Colonic mucosa (tissue), 4 donors: ENCODE data around the gene TSSK1B. TPM values are rescaled to one million over a fixed set of nuclear protein-coding genes. Genes with fewer than 3 reads are reported as not detected.

Source experiments
- DNase-seq: peaks from one replicate; pipeline ENCODE4 v3.0.0-alpha.2; 2020
- H3K27ac ChIP-seq: fragments of 200-600 bp; one replicate; pipeline ENCODE4 v1.8.0; 2021
- H3K27me3 ChIP-seq: fragments of 200-600 bp; one replicate; pipeline ENCODE4 v1.8.0; 2021
- H3K36me3 ChIP-seq: fragments of 200-600 bp; one replicate; pipeline ENCODE4 v1.8.0; 2021
- H3K4me1 ChIP-seq: fragments of 200-600 bp; one replicate; pipeline ENCODE4 v1.8.0; 2021; ENCODE audit warnings: mild to moderate bottlenecking
- H3K4me3 ChIP-seq: fragments of 200-600 bp; one replicate; pipeline ENCODE4 v1.8.0; 2021
- H3K9ac ChIP-seq, 2 donors: one replicate each; pipeline ENCODE4 v1.7.0; 2013; ENCODE audit warnings: control low read depth in 2 of 2, low read depth in 2 of 2, low read length in 2 of 2
- H3K9me3 ChIP-seq: fragments of 200-600 bp; one replicate; pipeline ENCODE4 v1.8.0; 2021
- intact Hi-C: fragments of 100-400 bp; cut with DNase I; formaldehyde crosslinking; loops from one replicate; pipeline ENCODE4 v1.14.1; 2022
- total RNA-seq, 2 donors: library from RNA; stranded (reverse); fragmentation: NEBNext Ultra II Directional in 1 of 2; extraction: Animal tissue kit (Norgen Biotek cat#: 25700) in 1 of 2; gene quantifications; one replicate each; pipeline ENCODE4 v1.2.1, GENCODE V29; 2021
- TF ChIP-seq, protein P1 (sequence below): fragments of 200-600 bp; IDR thresholded peaks from one replicate; pipeline ENCODE4 v1.8.0; 2022; ENCODE audit warnings: antibody characterized with exemption, mild to moderate bottlenecking
- donor health status: healthy.
- donor health status: DM: no; HTN: no; CAD: no.
- donor health status: DM: no; HTN: no; CAD: no.

Gene TSSK1B
- total RNA-seq, 2 donors from 2014 or later: not detected

DNA sequence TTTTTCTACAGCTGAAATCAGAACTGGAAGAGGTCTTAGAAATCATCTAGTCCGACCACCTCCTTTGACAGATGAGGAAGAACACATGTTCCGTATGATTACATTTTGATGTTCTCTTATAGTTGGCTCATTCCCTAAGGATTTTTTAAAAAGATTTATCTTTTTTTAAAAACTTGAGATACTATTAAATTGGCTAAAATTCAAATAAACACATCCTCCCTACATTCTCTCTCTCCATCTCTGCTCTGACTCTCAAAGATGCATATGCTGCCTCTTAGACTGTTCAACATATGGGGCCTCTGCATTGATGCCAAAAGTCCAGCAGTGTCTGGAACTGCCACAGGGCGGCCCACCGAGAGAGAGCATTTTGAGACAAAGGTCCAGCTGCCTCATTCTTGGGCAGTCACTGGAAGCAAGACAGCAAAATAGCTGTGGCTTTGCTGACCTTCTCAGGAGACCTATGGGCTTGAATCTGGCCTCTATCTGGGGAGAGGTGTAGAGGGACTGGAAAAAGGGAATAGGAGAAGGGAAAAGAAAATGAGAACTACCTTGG lies 12.8 kb upstream of the TSSK1B start:
- Histone ChIP-seq H3K4me3 (no peak overlapping the region), H3K9me3 (no peaks in the 10 kb centered on the region)

DNA sequence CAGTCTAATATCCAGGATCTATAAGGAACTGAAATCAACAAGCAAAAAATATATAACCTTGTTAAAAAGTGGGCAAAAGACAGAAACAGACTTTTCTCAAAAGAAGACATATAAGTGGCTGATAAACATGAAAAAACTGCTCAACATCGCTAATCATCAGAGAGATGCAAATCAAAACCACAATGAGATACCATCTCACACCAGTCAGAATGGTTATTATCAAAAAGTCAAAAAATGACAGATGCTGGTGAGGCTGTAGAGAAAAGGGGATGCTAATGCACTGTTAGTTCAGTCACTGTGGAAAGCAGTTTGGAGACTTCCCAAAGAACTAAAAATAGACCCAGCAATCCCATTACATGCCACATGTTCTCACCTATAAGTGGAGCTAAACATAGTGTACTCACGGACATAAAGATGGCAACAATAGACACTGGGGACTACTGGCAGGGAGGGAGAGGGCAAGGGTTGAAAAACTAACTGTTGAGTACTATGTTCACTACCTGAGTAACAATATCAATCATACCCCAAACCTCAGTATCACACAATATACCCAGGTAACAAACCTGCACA lies 11.7 kb upstream of the TSSK1B start:
- H3K9ac ChIP-seq: no peak overlapping the region
- no peaks in the 10 kb centered on the region for H3K27me3 ChIP-seq
- no peaks in the 10 kb centered on the region for H3K36me3 ChIP-seq
- H3K4me3 ChIP-seq: no peak overlapping the region
- no peak for DNase-seq
- TF ChIP-seq, protein P1, sequence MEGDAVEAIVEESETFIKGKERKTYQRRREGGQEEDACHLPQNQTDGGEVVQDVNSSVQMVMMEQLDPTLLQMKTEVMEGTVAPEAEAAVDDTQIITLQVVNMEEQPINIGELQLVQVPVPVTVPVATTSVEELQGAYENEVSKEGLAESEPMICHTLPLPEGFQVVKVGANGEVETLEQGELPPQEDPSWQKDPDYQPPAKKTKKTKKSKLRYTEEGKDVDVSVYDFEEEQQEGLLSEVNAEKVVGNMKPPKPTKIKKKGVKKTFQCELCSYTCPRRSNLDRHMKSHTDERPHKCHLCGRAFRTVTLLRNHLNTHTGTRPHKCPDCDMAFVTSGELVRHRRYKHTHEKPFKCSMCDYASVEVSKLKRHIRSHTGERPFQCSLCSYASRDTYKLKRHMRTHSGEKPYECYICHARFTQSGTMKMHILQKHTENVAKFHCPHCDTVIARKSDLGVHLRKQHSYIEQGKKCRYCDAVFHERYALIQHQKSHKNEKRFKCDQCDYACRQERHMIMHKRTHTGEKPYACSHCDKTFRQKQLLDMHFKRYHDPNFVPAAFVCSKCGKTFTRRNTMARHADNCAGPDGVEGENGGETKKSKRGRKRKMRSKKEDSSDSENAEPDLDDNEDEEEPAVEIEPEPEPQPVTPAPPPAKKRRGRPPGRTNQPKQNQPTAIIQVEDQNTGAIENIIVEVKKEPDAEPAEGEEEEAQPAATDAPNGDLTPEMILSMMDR: no peak
- no peak overlapping the region for H3K27ac ChIP-seq
- no peaks in the 10 kb centered on the region for H3K9me3 ChIP-seq
- intact Hi-C loops: no loop called here
- H3K4me1 ChIP-seq: no peaks in the 10 kb centered on the region

More for the DNA sequence above, 12.8 kb upstream of the TSSK1B start:
- no peaks in the 10 kb centered on the region for H3K4me1 ChIP-seq
- H3K27ac ChIP-seq: no peak overlapping the region
- TF ChIP-seq, protein P1: no peak
- no peak overlapping the region for H3K9ac ChIP-seq
- no peak for DNase-seq
- H3K36me3 ChIP-seq: no peaks in the 10 kb centered on the region
- intact Hi-C loops: no loop called here
- H3K27me3 ChIP-seq: no peaks in the 10 kb centered on the region

DNA sequence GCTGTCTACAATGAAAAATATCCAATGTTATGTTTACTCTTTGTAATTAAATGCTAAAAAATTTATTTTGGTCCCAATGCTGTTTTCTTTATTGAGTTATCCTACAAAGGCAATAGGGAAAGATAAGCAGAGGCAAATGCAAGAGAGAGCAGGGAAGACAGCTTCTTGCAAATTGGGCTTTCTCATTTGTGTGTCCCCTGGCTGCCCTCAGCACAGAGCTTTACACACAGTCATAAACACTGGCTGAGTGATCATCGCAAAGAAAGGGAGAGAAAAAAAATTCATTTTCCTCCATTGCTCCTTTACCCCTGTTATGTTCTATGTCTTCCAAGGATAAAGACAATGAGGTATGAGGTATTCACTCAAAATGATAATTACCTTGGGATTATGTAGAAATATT lies 2.3 kb upstream of the TSSK1B start:
- Histone ChIP-seq H3K27ac (no peak overlapping the region), H3K9me3 (no peaks in the 10 kb centered on the region), H3K27me3 (no peaks in the 10 kb centered on the region), H3K4me3 (no peak overlapping the region), H3K36me3 (no peaks in the 10 kb centered on the region), H3K4me1 (no peaks in the 10 kb centered on the region), H3K9ac (no peak overlapping the region)
- DNase-seq: no peak
- TF ChIP-seq, protein P1: no peak
- intact Hi-C loops: no loop called here

DNA sequence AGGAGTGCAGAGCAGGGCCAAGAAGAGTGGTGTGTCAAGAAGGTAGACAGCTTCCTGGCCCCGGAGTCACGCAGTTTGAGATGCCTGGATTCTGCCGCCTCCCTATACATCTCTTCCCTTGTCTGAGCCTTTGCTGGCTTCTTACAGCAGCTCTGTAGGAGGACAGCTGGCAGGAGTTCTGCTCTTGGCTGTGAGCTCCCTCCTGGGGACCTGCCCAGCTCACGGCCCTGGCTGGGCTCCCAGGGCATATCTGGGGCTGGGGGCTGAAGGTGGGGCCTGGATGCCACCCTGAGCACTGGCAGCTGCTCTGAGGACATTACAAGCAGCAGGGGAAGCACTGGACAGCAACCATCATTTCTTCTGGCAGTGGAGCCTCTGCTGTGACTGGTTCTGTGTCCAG lies 786 bp upstream of the TSSK1B start:
- Histone ChIP-seq H3K9me3 (no peaks in the 10 kb centered on the region), H3K27me3 (no peaks in the 10 kb centered on the region), H3K4me3 (no peak overlapping the region), H3K36me3 (no peaks in the 10 kb centered on the region), H3K9ac (no peak overlapping the region), H3K27ac (no peak overlapping the region), H3K4me1 (no peaks in the 10 kb centered on the region)
- TF ChIP-seq, protein P1: no peak
- intact Hi-C loops: no loop called here
- DNase-seq: no peak

DNA sequence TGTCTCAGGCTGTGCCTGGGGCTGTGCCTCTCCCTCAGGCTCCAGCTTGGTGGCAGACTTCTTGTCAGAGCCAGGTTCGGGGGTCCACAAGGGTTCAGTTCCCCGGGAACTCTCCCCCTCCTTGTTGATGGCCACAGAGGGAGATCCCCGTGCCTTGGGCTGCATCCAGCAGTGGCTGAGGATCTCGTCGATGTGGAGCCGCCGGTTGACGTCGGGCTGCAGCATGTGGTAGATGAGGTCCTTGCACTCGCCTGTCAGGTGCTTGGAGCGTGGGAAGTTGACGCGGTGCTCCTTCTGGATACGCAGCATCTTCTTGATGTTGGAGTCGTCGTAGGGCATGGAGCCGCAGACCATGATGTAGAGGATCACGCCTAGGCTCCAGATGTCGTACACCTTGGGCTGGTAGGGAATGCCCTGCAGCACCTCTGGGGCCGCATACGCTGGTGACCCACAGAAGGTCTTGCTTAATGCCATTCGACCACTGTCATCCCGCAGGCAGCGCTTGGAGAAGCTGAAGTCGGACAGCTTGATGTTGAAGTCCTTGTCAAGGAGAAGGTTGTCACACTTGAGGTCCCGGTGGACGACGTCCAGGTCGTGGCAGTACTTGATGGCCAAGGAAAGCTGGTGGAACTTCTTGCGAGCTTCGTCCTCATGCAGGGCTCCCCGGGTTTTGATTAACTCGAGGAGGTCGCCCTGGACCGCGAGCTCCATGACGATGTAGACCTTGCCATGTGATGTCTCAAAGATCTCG lies 752 bp downstream of the TSSK1B start:
- Histone ChIP-seq H3K27ac (no peak overlapping the region), H3K36me3 (no peaks in the 10 kb centered on the region), H3K27me3 (no peaks in the 10 kb centered on the region), H3K4me1 (no peaks in the 10 kb centered on the region), H3K4me3 (no peak overlapping the region), H3K9ac (no peak overlapping the region), H3K9me3 (no peaks in the 10 kb centered on the region)
- no peak for DNase-seq
- TF ChIP-seq, protein P1: no peak
- intact Hi-C loops: no loop called here
